H9 (cell line): ENCODE measurements around the gene RBMXL2. TPM values are rescaled to one million over a fixed set of nuclear protein-coding genes. Genes with fewer than 3 reads are reported as not detected.

ENCODE experiments used
- DNase-seq: peaks from one replicate; pipeline ENCODE4 v3.0.0-alpha.2; 2017
- H2AFZ ChIP-seq: one replicate; pipeline ENCODE4 v1.6.1; 2013; ENCODE audit warnings: mild to moderate bottlenecking, low read length, control low read depth, moderate library complexity
- H2AK5ac ChIP-seq: 2 replicates; pipeline ENCODE4 v1.6.1; 2013; ENCODE audit warnings: low read length, control low read depth, mixed read lengths; ENCODE audit not compliant: insufficient read length
- H2BK120ac ChIP-seq: one replicate; pipeline ENCODE4 v1.6.1; 2013; ENCODE audit warnings: low read depth, mild to moderate bottlenecking, low read length, control low read depth, inconsistent platforms; ENCODE audit not compliant: poor library complexity, severe bottlenecking
- H2BK12ac ChIP-seq: 2 replicates; pipeline ENCODE4 v1.6.1; 2013; ENCODE audit warnings: low read length, control low read depth, mixed read lengths, low read depth; ENCODE audit not compliant: insufficient read length
- H2BK15ac ChIP-seq: 2 replicates; pipeline ENCODE4 v1.6.1; 2013; ENCODE audit warnings: low read depth, low read length, control low read depth
- H2BK20ac ChIP-seq: one replicate; pipeline ENCODE4 v1.6.1; 2013; ENCODE audit warnings: low read depth, mild to moderate bottlenecking, low read length, control low read depth, inconsistent platforms; ENCODE audit not compliant: poor library complexity, severe bottlenecking
- H2BK5ac ChIP-seq: 2 replicates; pipeline ENCODE4 v1.6.1; 2013; ENCODE audit warnings: low read length, control low read depth, mixed read lengths; ENCODE audit not compliant: insufficient read length
- H3K14ac ChIP-seq: 2 replicates; pipeline ENCODE4 v1.6.1; 2013; ENCODE audit warnings: low read length, control low read depth; ENCODE audit not compliant: insufficient read depth
- H3K18ac ChIP-seq: 2 replicates; pipeline ENCODE4 v1.6.1; 2013; ENCODE audit warnings: low read depth, mild to moderate bottlenecking, mixed read lengths, low read length, control low read depth; ENCODE audit not compliant: insufficient read length
- H3K23ac ChIP-seq: 2 replicates; pipeline ENCODE4 v1.6.1; 2013; ENCODE audit warnings: low read length, control low read depth, mixed read lengths, low read depth; ENCODE audit not compliant: insufficient read length
- H3K23me2 ChIP-seq: 2 replicates; pipeline ENCODE4 v1.6.1; 2013; ENCODE audit warnings: low read depth, mild to moderate bottlenecking, mixed read lengths, low read length, control low read depth; ENCODE audit not compliant: insufficient read length, poor library complexity, severe bottlenecking
- H3K27ac ChIP-seq: 2 replicates; pipeline ENCODE4 v1.5.1; 2013; ENCODE audit warnings: low read length, control low read depth, mixed read lengths, low read depth; ENCODE audit not compliant: insufficient read length
- H3K27me3 ChIP-seq: 2 replicates; pipeline ENCODE4 v1.6.1; 2013; ENCODE audit warnings: low read length, control low read depth, inconsistent platforms; ENCODE audit not compliant: insufficient read depth
- H3K4ac ChIP-seq: 2 replicates; pipeline ENCODE4 v1.6.1; 2013; ENCODE audit warnings: low read depth, mild to moderate bottlenecking, control low read depth, inconsistent platforms, low read length, moderate library complexity
- H3K4me1 ChIP-seq: 2 replicates; pipeline ENCODE4 v1.6.1; 2013; ENCODE audit warnings: low read length, control low read depth, inconsistent platforms; ENCODE audit not compliant: insufficient read depth
- H3K4me2 ChIP-seq: 2 replicates; pipeline ENCODE4 v1.6.1; 2013; ENCODE audit warnings: low read length, control low read depth, mixed read lengths; ENCODE audit not compliant: insufficient read length, insufficient read depth
- H3K56ac ChIP-seq: 2 replicates; pipeline ENCODE4 v1.6.1; 2013; ENCODE audit warnings: low read depth, mild to moderate bottlenecking, mixed read lengths, low read length, control low read depth; ENCODE audit not compliant: insufficient read length
- H3K79me1 ChIP-seq: 2 replicates; pipeline ENCODE4 v1.6.1; 2013; ENCODE audit warnings: low read depth, mild to moderate bottlenecking, moderate library complexity, low read length, control low read depth, inconsistent platforms; ENCODE audit not compliant: insufficient read depth, poor library complexity, severe bottlenecking
- H3K79me2 ChIP-seq: 2 replicates; pipeline ENCODE4 v1.6.1; 2013; ENCODE audit warnings: low read length, control low read depth, inconsistent platforms; ENCODE audit not compliant: insufficient read depth
- H3K9ac ChIP-seq: 2 replicates; pipeline ENCODE4 v1.6.1; 2013; ENCODE audit warnings: low read length, control low read depth, mixed read lengths; ENCODE audit not compliant: insufficient read length; ENCODE audit errors: extremely low read depth
- H3K9me3 ChIP-seq: one replicate; pipeline ENCODE4 v1.6.1; 2013; ENCODE audit warnings: low read depth, low read length, inconsistent platforms; ENCODE audit not compliant: control insufficient read depth
- H3T11ph ChIP-seq: one replicate; pipeline ENCODE4 v1.6.1; 2013; ENCODE audit warnings: mild to moderate bottlenecking, low read length, control low read depth, inconsistent platforms
- H4K20me1 ChIP-seq: one replicate; pipeline ENCODE4 v1.6.1; 2013; ENCODE audit not compliant: control insufficient read depth, insufficient read length, insufficient read depth
- H4K5ac ChIP-seq: 2 replicates; pipeline ENCODE4 v1.6.1; 2013; ENCODE audit warnings: low read depth, mild to moderate bottlenecking, mixed read lengths, low read length, control low read depth; ENCODE audit not compliant: insufficient read length
- H4K8ac ChIP-seq: replicated peaks from 2 replicates; pipeline ENCODE4 v1.6.1; 2013; ENCODE audit warnings: low read length, control low read depth, mixed read lengths, low read depth; ENCODE audit not compliant: insufficient read length
- H4K91ac ChIP-seq: 2 replicates; pipeline ENCODE4 v1.6.1; 2013; ENCODE audit warnings: low read depth, mild to moderate bottlenecking, moderate library complexity, mixed read lengths, low read length, control low read depth; ENCODE audit not compliant: insufficient read length
- H3K27ac Mint-ChIP-seq, 3 experiments: 2 replicates in 2 of 3; 3 replicates in 1 of 3; pipeline ENCODE4 v1.8.0; 2020 to 2021; ENCODE audit warnings: mixed read lengths in 3 of 3, mild to moderate bottlenecking in 1 of 3, moderate library complexity in 1 of 3
- H3K27me3 Mint-ChIP-seq: 2 replicates; pipeline ENCODE4 v1.8.0; 2021; ENCODE audit warnings: low read depth, mild to moderate bottlenecking, moderate library complexity, mixed read lengths
- H3K36me3 Mint-ChIP-seq, 3 experiments: 2 replicates in 2 of 3; 3 replicates in 1 of 3; pipeline ENCODE4 v1.8.0; 2020 to 2021; ENCODE audit warnings: low read depth in 3 of 3, mixed read lengths in 3 of 3; ENCODE audit not compliant: insufficient read depth in 1 of 3
- H3K4me1 Mint-ChIP-seq, 2 experiments: 2 replicates each; pipeline ENCODE4 v1.8.0; 2020; ENCODE audit warnings: mixed read lengths in 2 of 2
- H3K4me3 Mint-ChIP-seq, 2 experiments: 2 replicates in 1 of 2; 3 replicates in 1 of 2; pipeline ENCODE4 v1.8.0; 2020 to 2021; ENCODE audit warnings: mild to moderate bottlenecking in 2 of 2, mixed read lengths in 2 of 2, moderate library complexity in 1 of 2
- H3K9me3 Mint-ChIP-seq, 2 experiments: 2 replicates in 1 of 2; 3 replicates in 1 of 2; pipeline ENCODE4 v1.8.0; 2020; ENCODE audit warnings: mild to moderate bottlenecking in 2 of 2, mixed read lengths in 2 of 2, moderate library complexity in 1 of 2
- CTCF ChIP-seq: fragments of 200-600 bp; sonication (generic); conservative IDR thresholded peaks from 3 replicates; pipeline ENCODE4 v1.8.0; 2021; ENCODE audit warnings: antibody characterized with exemption, mild to moderate bottlenecking
- WGBS: extraction: QIAGEN DNeasy Blood & Tissue Kit; methylation state at CpG from one replicate; pipeline ENCODE4 v1.1.7; 2013; ENCODE audit warnings: missing lambda C conversion rate, low lambda C conversion rate, mixed read lengths; ENCODE audit not compliant: insufficient read length; ENCODE audit errors: extremely low coverage; 5-methylcytosine and 5-hydroxymethylcytosine counted together
- total RNA-seq: library from RNA; stranded (reverse); gene quantifications from 2 replicates; pipeline ENCODE4 v1.2.1, GENCODE V29; 2021

RBMXL2 gene
- total RNA-seq, 1 experiment from 2014 or later: not detected

- no peak overlapping the region for H2BK12ac ChIP-seq
- H4K5ac ChIP-seq: no peak overlapping the region
- no peaks in the 10 kb centered on the region for H3K27me3 ChIP-seq
- H3K79me2 ChIP-seq: no peaks in the 10 kb centered on the region
- no peak overlapping the region for H3K4ac ChIP-seq
- H2AFZ ChIP-seq: no peak overlapping the region
- no peak overlapping the region for H4K8ac ChIP-seq
- no peaks in the 10 kb centered on the region for H4K20me1 ChIP-seq
- no peaks in the 10 kb centered on the region for H3K9me3 ChIP-seq
- no peaks in the 10 kb centered on the region for H3K23me2 ChIP-seq
- H3K23ac ChIP-seq: no peak overlapping the region
- no peak overlapping the region for H3K18ac ChIP-seq
- Mint-ChIP-seq H3K36me3 (peaks cover 5 to 17% (median 15%) of the 10 kb centered on the region in 3 experiments), H3K4me1 (peaks cover 5 to 7% of the 10 kb centered on the region in 2 experiments), H3K9me3 (peaks cover 15 to 22% of the 10 kb centered on the region in 2 experiments), H3K4me3 (no peak overlapping the region), H3K27me3 (no peaks in the 10 kb centered on the region), H3K27ac (peak overlapping the region in 1 of 3 experiments; percentile 53; a peak in 1 of 7 replicates)
- H3K9ac ChIP-seq: no peak overlapping the region
- no peak overlapping the region for H2BK20ac ChIP-seq
- no peak overlapping the region for H3K4me2 ChIP-seq
- WGBS: no CpG with 5 or more reads among the region's 4 CpGs
- no peak overlapping the region for H2BK15ac ChIP-seq
- H2BK5ac ChIP-seq: no peak overlapping the region
- H2AK5ac ChIP-seq: no peak overlapping the region
- no peak overlapping the region for H3K27ac ChIP-seq
- no peak overlapping the region for H4K91ac ChIP-seq
- DNase-seq: no peak
- no peaks in the 10 kb centered on the region for H3K79me1 ChIP-seq
- no peak overlapping the region for H3T11ph ChIP-seq
- no peak overlapping the region for H3K14ac ChIP-seq
- no peak for TF ChIP-seq CTCF
- no peaks in the 10 kb centered on the region for H3K4me1 ChIP-seq
- no peak overlapping the region for H2BK120ac ChIP-seq
- no peak overlapping the region for H3K56ac ChIP-seq
These were observed 7.9 kb upstream of the RBMXL2 start for GRCh38 chr11:7080900-7081299.
